Suprapubic skin (tissue), 4 donors: ENCODE measurements around the gene SPRYD7. TPM values are rescaled to one million over a fixed set of nuclear protein-coding genes. Genes with fewer than 3 reads are reported as not detected.

Experiments
- DNase-seq, 2 donors: peaks; one replicate each; pipeline ENCODE4 v3.0.0-alpha.2; 2019; ENCODE audit warnings: low spot score in 2 of 2
- H3K27ac ChIP-seq: fragments of 200-600 bp; sonication (generic); one replicate; pipeline ENCODE4 v1.5.1; 2019
- H3K27me3 ChIP-seq: fragments of 200-600 bp; sonication (generic); one replicate; pipeline ENCODE4 v1.5.1; 2019
- H3K36me3 ChIP-seq: fragments of 200-600 bp; sonication (generic); one replicate; pipeline ENCODE4 v1.5.1; 2019
- H3K4me1 ChIP-seq: fragments of 200-600 bp; sonication (generic); one replicate; pipeline ENCODE4 v1.5.1; 2019
- H3K4me3 ChIP-seq: fragments of 200-600 bp; sonication (generic); one replicate; pipeline ENCODE4 v1.5.1; 2019; ENCODE audit warnings: mild to moderate bottlenecking
- H3K9me3 ChIP-seq: fragments of 200-600 bp; sonication (generic); one replicate; pipeline ENCODE4 v1.5.1; 2019
- EP300 ChIP-seq: sonication (generic); formaldehyde crosslinking; IDR thresholded peaks from one replicate; pipeline ENCODE4 v1.6.1; 2017; ENCODE audit warnings: antibody characterized with exemption
- POLR2A ChIP-seq, 2 donors: fragments of 450-650 bp; IDR thresholded peaks; one replicate each; pipeline ENCODE4 v1.6.1; 2017; ENCODE audit warnings: antibody characterized with exemption in 2 of 2, mild to moderate bottlenecking in 2 of 2, moderate library complexity in 2 of 2
- POLR2AphosphoS5 ChIP-seq, 3 donors: sonication (generic); formaldehyde crosslinking; IDR thresholded peaks; one replicate each; pipeline ENCODE4 v1.6.1; 2017; ENCODE audit warnings: antibody characterized with exemption in 3 of 3
- WGBS: methylation state at CpG from one replicate; pipeline ENCODE4 v1.1.5; 2018; 5-methylcytosine and 5-hydroxymethylcytosine counted together
- total RNA-seq, 4 donors: library from RNA; depleted of rRNA; stranded (reverse); fragments of >200 nt; gene quantifications; one replicate each; pipeline ENCODE4 v1.1.0, GENCODE V29; 2016
- TF ChIP-seq, protein P1 (sequence below), 2 donors: fragments of 200-600 bp in 1 of 2; fragments of 450-650 bp in 1 of 2; sonication (generic) in 1 of 2; IDR thresholded peaks; one replicate each; pipeline ENCODE4 v1.5.1; 2016 to 2019; ENCODE audit warnings: antibody characterized with exemption in 2 of 2, mild to moderate bottlenecking in 1 of 2, moderate library complexity in 1 of 2

SPRYD7 gene
- total RNA-seq, 4 donors from 2014 or later, result 6.0 to 9.9 (median 7.2) TPM

DNA sequence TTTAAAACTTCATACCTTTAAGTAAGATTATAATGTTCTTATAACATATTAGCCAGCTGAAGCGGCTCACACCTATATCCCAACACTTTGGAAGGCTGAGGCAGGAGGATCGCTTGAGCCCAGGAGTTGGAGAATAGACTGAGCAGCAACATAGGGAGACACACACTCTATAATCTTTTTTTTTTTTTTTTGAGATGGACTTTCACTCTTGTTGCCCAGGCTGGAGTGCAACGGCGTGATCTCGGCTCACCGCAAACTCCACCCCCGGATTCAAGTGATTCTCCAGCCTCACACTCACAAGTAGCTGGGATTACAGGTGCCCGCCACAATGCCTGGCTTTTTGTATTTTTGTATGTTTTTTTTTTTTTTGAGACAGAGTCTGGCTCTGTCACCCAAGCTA lies 37.3 kb downstream of the SPRYD7 start:
- Histone ChIP-seq H3K27me3 (no peaks in the 10 kb centered on the region), H3K9me3 (no peaks in the 10 kb centered on the region), H3K4me1 (no peaks in the 10 kb centered on the region), H3K27ac (no peak overlapping the region), H3K36me3 (no peaks in the 10 kb centered on the region), H3K4me3 (no peak overlapping the region)
- DNase-seq, result no peak
- TF ChIP-seq, protein P1, sequence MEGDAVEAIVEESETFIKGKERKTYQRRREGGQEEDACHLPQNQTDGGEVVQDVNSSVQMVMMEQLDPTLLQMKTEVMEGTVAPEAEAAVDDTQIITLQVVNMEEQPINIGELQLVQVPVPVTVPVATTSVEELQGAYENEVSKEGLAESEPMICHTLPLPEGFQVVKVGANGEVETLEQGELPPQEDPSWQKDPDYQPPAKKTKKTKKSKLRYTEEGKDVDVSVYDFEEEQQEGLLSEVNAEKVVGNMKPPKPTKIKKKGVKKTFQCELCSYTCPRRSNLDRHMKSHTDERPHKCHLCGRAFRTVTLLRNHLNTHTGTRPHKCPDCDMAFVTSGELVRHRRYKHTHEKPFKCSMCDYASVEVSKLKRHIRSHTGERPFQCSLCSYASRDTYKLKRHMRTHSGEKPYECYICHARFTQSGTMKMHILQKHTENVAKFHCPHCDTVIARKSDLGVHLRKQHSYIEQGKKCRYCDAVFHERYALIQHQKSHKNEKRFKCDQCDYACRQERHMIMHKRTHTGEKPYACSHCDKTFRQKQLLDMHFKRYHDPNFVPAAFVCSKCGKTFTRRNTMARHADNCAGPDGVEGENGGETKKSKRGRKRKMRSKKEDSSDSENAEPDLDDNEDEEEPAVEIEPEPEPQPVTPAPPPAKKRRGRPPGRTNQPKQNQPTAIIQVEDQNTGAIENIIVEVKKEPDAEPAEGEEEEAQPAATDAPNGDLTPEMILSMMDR (IDR thresholded peaks at IDR 0.05), result no peak
- no peak for TF ChIP-seq POLR2AphosphoS5 (IDR thresholded peaks at IDR 0.05)
- TF ChIP-seq POLR2A (IDR thresholded peaks at IDR 0.05), result no peak
- TF ChIP-seq EP300, result no peak
- WGBS, result 89% methylated on average over 8 of the region's 8 CpGs

DNA sequence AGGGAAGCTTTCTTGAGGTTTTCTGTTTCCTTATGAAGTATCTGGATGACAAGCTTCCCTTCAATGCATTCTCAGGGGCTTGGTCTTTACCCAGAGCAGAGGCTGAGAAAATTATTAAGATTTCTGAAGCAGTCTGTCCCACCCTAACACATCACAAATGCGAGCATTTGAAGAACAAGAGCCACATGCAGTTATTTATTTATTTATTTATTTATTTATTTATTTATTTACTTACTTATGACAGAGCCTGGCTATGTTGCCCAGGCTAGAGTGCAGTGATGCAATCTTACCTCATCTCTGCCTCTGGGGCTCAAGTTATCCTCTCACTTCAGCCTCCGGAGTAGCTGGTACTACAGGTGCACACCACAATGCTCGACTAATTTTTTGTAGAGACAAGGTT lies 38.4 kb downstream of the SPRYD7 start:
- Histone ChIP-seq H3K4me1 (no peaks in the 10 kb centered on the region), H3K4me3 (no peak overlapping the region), H3K9me3 (peaks cover 3% of the 10 kb centered on the region), H3K36me3 (no peaks in the 10 kb centered on the region), H3K27ac (no peak overlapping the region), H3K27me3 (no peaks in the 10 kb centered on the region)
- TF ChIP-seq, protein P1 (IDR thresholded peaks at IDR 0.05), result no peak
- TF ChIP-seq POLR2AphosphoS5 (IDR thresholded peaks at IDR 0.05) (no peak), POLR2A (IDR thresholded peaks at IDR 0.05) (no peak), EP300 (no peak)
- 80% methylated on average over 3 of the region's 3 CpGs for WGBS
- DNase-seq, result no peak

DNA sequence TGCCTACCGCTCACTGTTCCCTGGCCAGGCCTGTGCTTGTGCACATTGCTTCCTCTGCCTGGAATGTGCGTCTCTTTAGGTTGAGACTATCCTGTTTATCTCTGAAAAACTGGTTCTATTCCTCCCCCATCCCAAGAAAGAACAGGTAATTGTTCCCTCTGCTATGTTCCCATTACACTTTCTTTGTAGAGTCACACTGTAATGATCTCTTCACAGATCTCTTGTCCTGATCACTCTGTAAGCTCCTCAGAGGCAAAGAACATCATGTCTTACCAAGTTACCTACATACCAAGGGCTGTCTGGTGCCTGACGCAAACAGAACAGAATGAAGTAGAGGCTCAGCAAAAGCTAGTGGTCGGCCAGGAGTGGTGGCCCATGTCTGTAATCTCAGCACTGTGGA lies 40.3 kb downstream of the SPRYD7 start:
- Histone ChIP-seq H3K4me3 (no peak overlapping the region), H3K4me1 (no peaks in the 10 kb centered on the region), H3K36me3 (no peaks in the 10 kb centered on the region), H3K9me3 (peaks cover 3% of the 10 kb centered on the region), H3K27ac (no peak overlapping the region), H3K27me3 (no peaks in the 10 kb centered on the region)
- TF ChIP-seq, protein P1 (IDR thresholded peaks at IDR 0.05), result no peak
- no peak for DNase-seq
- 95% methylated on average over 4 of the region's 4 CpGs for WGBS

GRCh38 chr13:49893591-49893990 lies 42.5 kb downstream of the SPRYD7 start:
- Histone ChIP-seq H3K4me3 (no peak overlapping the region), H3K9me3 (peaks cover 3% of the 10 kb centered on the region), H3K27me3 (no peaks in the 10 kb centered on the region), H3K4me1 (no peaks in the 10 kb centered on the region), H3K36me3 (no peaks in the 10 kb centered on the region), H3K27ac (no peak overlapping the region)
- 94% methylated on average over 3 of the region's 3 CpGs for WGBS
- no peak for DNase-seq
- TF ChIP-seq, protein P1 (IDR thresholded peaks at IDR 0.05), result no peak
- TF ChIP-seq EP300 (no peak), POLR2AphosphoS5 (IDR thresholded peaks at IDR 0.05) (no peak), POLR2A (IDR thresholded peaks at IDR 0.05) (no peak)

GRCh38 chr13:49890376-49890775 lies 45.8 kb downstream of the SPRYD7 start:
- H3K27ac ChIP-seq, result no peak overlapping the region
- H3K36me3 ChIP-seq, result no peaks in the 10 kb centered on the region
- H3K27me3 ChIP-seq, result no peaks in the 10 kb centered on the region
- H3K4me3 ChIP-seq, result no peak overlapping the region
- TF ChIP-seq POLR2AphosphoS5 (IDR thresholded peaks at IDR 0.05), result no peak
- TF ChIP-seq, protein P1 (IDR thresholded peaks at IDR 0.05), result no peak
- TF ChIP-seq POLR2A (IDR thresholded peaks at IDR 0.05), result no peak
- no peak for TF ChIP-seq EP300
- H3K9me3 ChIP-seq, result peaks cover 3% of the 10 kb centered on the region
- 84% methylated on average over 15 of the region's 15 CpGs for WGBS
- no peaks in the 10 kb centered on the region for H3K4me1 ChIP-seq
- no peak for DNase-seq
